T-helper 1 cell treated with Interleukin-12 subunit alpha and Interleukin-12 subunit beta and Interleukin-4 antibody, amounts not matched to agents 30 ng/mL and 1 ng/mL, for 36 hours (primary cell): ENCODE data around the gene SUMF2. TPM values are rescaled to one million over a fixed set of nuclear protein-coding genes. Genes with fewer than 3 reads are reported as not detected.
"Not testable (repeated sequence)": the region's sequence is repeated elsewhere in the genome, so short reads cannot be mapped to it uniquely, and the experiment has no call there.

Source experiments
- intact Hi-C: fragments of 100-400 bp; cut with micrococcal nuclease; formaldehyde crosslinking; loops from one replicate; pipeline ENCODE4 v1.15.1; 2024
- total RNA-seq: library from RNA; stranded (reverse); gene quantifications from 2 replicates; pipeline ENCODE4 v1.2.3, GENCODE V29; 2022

Gene SUMF2
- total RNA-seq, 1 donor from 2014 or later, result 116 TPM

- intact Hi-C loops, result no loop called here
Measured at GRCh38 chr7:56105508-56105907, 41.4 kb downstream of the SUMF2 start.

- intact Hi-C loops, result loop anchor here (1.0 kb wide), 10 partner anchors 42 to 1347 kb away; partner anchors contain the start of genes CCT6A, LANCL2, MRPS17 and PSPH
Measured at GRCh38 chr7:56106108-56107073, 42.3 kb downstream of the SUMF2 start, which contains the start of gene CHCHD2. Gene CHCHD2, minus strand, starts transcription at chr7:56106476. Its CDS starts 63 bp downstream, at chr7:56106413.

DNA sequence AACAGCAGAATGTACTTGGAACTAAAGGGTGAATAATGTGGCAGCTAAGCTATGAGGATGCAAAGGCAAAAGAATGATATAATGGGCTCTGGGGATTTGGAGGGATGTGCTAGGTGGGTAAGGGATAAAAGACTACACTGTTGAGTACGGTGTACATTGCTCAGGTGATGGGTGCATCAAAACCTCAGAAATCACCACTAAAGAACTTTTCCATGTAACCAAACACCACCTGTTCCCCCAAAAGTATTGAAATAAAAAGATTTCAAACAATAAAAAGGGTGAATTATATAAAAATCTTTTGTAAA, 43.8 kb downstream of the SUMF2 start:
- intact Hi-C loops, result no loop called here

GRCh38 chr7:56110611-56111010, 46.5 kb downstream of the SUMF2 start:
- intact Hi-C loops, result no loop called here

DNA sequence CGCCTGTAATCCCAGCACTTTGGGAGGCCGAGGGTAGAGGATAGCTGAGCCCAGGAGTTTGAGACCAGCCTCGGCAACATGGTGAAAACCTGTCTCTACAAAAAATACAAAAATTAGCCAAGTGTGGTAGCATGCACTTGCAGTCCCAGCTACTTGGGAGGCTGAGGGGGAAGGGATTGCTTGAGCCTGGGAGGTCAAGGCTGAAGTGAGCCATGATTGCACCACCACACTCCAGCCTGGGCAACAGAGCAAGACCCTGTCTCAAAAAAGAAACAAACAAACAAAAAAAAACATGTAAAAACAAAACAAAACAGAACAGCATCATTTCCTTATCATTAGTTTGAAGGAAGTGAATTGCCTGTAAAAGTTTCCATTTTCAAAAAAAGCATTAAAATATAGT, 48.2 kb downstream of the SUMF2 start:
- intact Hi-C loops, result not testable (repeated sequence)

GRCh38 chr7:56115852-56116538, 51.9 kb downstream of the SUMF2 start, which contains the start of gene NUPR2:
Gene NUPR2, minus strand, starts transcription at chr7:56116417. Its CDS starts 103 bp downstream, at chr7:56116314.
- intact Hi-C loops, result no loop called here

DNA sequence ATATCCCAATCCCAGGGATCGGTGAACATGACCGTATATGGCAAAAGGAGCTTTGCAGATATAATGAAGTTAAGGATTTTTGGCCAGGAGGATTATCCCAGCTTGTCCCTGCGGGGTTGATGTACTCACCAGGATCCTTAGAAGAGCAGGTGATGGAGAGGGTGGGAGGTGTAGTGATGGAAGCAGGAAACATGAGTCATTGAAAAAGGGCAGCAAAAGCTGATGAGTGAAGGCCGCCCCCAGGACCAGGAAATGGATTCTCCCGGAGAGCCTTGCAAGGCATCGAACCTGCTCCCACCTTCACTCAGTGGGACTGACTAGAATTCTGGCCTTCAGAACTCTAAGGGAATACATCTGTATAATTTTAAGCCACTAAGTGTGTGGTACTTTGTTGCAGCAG, 57.4 kb downstream of the SUMF2 start:
- intact Hi-C loops, result no loop called here

DNA sequence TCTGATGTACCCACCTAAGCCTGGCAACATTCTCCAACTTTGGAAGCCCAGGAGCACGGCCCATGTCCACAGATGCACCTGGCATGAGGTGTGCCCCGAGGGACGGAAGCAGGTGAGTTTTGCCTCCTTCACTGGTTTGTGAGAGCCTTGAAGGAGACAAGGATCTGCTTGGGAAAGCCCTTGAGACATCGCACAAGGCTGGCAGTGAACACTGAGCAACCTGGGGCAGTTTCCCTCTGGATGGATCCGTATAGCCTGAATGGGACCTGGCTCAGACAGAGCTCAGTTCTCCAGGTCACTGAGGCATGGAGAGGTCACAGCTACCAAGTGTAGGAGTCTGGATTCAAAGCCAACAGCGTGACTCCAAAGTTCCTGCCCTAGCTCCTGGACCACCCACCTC, 60.9 kb downstream of the SUMF2 start:
- intact Hi-C loops, result no loop called here

DNA sequence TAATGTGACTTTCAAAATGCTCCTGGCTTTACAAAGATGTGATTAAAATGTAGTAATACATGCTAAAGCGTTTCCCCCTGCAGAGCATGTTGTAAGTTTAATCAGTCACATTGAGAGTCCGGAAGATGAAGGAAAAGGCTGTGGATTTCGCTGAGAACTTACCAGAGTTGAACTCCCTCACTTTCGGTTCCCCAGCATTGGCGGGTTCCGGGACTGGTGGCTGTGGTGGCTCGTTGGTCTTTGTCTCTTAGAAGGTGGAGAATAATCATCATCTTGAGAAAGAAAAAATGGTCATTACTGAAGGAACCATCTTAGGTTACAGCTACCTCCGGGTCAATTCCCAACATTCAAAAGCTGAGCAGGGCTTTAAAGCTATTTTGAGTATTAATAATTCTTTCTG, 61.7 kb downstream of the SUMF2 start:
- intact Hi-C loops, result no loop called here

GRCh38 chr7:56127241-56127975, 63.3 kb downstream of the SUMF2 start:
- intact Hi-C loops, result no loop called here

Other genes starting within 250 kb of the SUMF2 start
- not detected in 2 replicates for gene SEPTIN14, start 201.5 kb upstream of the SUMF2 start, total RNA-seq
- 0.85 and 1.1 TPM in 2 replicates for gene ZNF713, start 176.8 kb upstream of the SUMF2 start, total RNA-seq
- gene MRPS17, start 112.4 kb upstream of the SUMF2 start, total RNA-seq, result 16.1 and 17.2 TPM in 2 replicates
- gene NIPSNAP2, start 99.7 kb upstream of the SUMF2 start, total RNA-seq, result 30.2 and 35.7 TPM in 2 replicates
- 9.0 and 11.7 TPM in 2 replicates for gene PSPH, start 12.8 kb upstream of the SUMF2 start, total RNA-seq
- 147 and 154 TPM in 2 replicates for gene CCT6A, start 12.5 kb upstream of the SUMF2 start, total RNA-seq
- 1.5 and 2.0 TPM in 2 replicates for gene PHKG1, start 28.7 kb downstream of the SUMF2 start, total RNA-seq
- gene CHCHD2, start 42.2 kb downstream of the SUMF2 start, total RNA-seq, result 473 and 479 TPM in 2 replicates
- not detected in 2 replicates for gene NUPR2, start 52.1 kb downstream of the SUMF2 start, total RNA-seq